PC-9 (cell line): ENCODE data around the gene SNX8.

Source experiments
- CTCF ChIP-seq: fragments of 200-600 bp; sonication (generic); conservative IDR thresholded peaks from 2 replicates; pipeline ENCODE4 v1.6.1; 2017; ENCODE audit warnings: mixed run types, antibody characterized with exemption, mild to moderate bottlenecking, moderate library complexity
- EZH2 ChIP-seq: fragments of 200-600 bp; sonication (generic); IDR thresholded peaks from 2 replicates; pipeline ENCODE4 v1.8.0; 2017; ENCODE audit warnings: antibody characterized with exemption, low read depth

GRCh38 chr7:2266911-2267310 is 47.3 kb downstream of the SNX8 start:
- TF ChIP-seq CTCF (no peak), EZH2 (no peak)
